Bronchial epithelial cell (primary cell): Measurements from ENCODE around the gene CAMK4. TPM values are rescaled to one million over a fixed set of nuclear protein-coding genes. Genes with fewer than 3 reads are reported as not detected.
A peak's percentile ranks its signal among the peaks of the same experiment; 100 is the strongest.

Experiments used
- DNase-seq: peaks from one replicate; pipeline ENCODE4 v3.0.0-alpha.2; 2010; ENCODE audit warnings: low read depth
- FAIRE-seq: peaks from 2 replicates; lab custom pipeline; 2011; peaks lifted over from hg19 to GRCh38; lab: Jason Lieb, UNC
- H3K27me3 ChIP-seq: 2 replicates; pipeline ENCODE4 v1.5.1; 2011; ENCODE audit warnings: low read length; ENCODE audit not compliant: control insufficient read depth, insufficient read depth
- H3K36me3 ChIP-seq: 2 replicates; pipeline ENCODE4 v1.5.1; 2011; ENCODE audit warnings: low read length; ENCODE audit not compliant: control insufficient read depth, insufficient read depth
- H3K4me3 ChIP-seq: 2 replicates; pipeline ENCODE4 v1.5.1; 2011; ENCODE audit warnings: mild to moderate bottlenecking, low read depth, low read length, control low read depth
- total RNA-seq: library from RNA; depleted of rRNA; stranded (reverse); fragments of >200 nt; gene quantifications from 2 replicates; pipeline ENCODE4 v1.2.1, GENCODE V29; 2014
- TF ChIP-seq, protein P1 (sequence below): IDR thresholded peaks from 2 replicates; pipeline ENCODE4 v1.5.1; 2011; ENCODE audit warnings: mild to moderate bottlenecking, moderate library complexity, low read length, control low read depth, inconsistent platforms; ENCODE audit not compliant: insufficient read depth, severe bottlenecking

The CAMK4 gene
- total RNA-seq, 1 donor from 2014 or later = 0.26 TPM

DNA sequence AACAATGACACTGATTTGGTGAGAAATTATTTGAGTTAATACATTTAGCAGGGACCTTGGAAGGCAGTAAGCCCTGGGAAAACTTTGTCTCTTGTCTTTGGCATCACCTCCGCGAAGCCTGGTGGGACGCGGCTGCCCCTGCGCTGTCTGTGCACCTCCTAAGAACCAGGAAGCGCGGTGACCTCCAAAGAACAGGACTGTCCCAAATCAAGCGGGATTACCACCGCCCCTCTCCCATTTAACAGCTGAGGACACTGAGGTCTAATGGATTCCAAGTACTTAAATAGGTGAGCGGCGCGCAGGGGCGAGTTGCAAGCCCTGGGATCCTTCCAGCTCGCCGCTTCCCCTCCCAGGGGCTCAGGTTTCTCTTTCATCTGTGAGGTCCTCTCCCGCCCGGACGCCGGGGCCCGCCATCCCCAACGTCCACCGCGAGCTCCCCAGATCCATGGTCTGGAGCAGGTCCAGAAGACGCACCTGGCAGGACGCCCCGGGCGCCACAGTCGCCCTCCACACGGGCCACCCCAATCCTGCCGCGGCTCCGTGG, 287.7 kb downstream of the CAMK4 start:
- Histone ChIP-seq H3K27me3 (no peaks in the 10 kb centered on the region), H3K36me3 (no peaks in the 10 kb centered on the region), H3K4me3 (peak overlapping the region; percentile 72)
- TF ChIP-seq, protein P1, sequence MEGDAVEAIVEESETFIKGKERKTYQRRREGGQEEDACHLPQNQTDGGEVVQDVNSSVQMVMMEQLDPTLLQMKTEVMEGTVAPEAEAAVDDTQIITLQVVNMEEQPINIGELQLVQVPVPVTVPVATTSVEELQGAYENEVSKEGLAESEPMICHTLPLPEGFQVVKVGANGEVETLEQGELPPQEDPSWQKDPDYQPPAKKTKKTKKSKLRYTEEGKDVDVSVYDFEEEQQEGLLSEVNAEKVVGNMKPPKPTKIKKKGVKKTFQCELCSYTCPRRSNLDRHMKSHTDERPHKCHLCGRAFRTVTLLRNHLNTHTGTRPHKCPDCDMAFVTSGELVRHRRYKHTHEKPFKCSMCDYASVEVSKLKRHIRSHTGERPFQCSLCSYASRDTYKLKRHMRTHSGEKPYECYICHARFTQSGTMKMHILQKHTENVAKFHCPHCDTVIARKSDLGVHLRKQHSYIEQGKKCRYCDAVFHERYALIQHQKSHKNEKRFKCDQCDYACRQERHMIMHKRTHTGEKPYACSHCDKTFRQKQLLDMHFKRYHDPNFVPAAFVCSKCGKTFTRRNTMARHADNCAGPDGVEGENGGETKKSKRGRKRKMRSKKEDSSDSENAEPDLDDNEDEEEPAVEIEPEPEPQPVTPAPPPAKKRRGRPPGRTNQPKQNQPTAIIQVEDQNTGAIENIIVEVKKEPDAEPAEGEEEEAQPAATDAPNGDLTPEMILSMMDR = no peak
- peak; percentile 14 for DNase-seq
- FAIRE-seq = no peak

GRCh38 chr5:111512375-111513130, 288.4 kb downstream of the CAMK4 start, which contains the start of gene STARD4:
Gene STARD4 (minus strand): TSS chr5:111512535. CDS start chr5:111507433, 5,102 bp downstream.
- FAIRE-seq = peak; percentile 13
- TF ChIP-seq, protein P1 = no peak
- Histone ChIP-seq H3K27me3 (no peaks in the 10 kb centered on the region), H3K36me3 (no peaks in the 10 kb centered on the region), H3K4me3 (peak within 1 kb of the TSS; percentile 72)
- DNase-seq = peak; percentile 92

DNA sequence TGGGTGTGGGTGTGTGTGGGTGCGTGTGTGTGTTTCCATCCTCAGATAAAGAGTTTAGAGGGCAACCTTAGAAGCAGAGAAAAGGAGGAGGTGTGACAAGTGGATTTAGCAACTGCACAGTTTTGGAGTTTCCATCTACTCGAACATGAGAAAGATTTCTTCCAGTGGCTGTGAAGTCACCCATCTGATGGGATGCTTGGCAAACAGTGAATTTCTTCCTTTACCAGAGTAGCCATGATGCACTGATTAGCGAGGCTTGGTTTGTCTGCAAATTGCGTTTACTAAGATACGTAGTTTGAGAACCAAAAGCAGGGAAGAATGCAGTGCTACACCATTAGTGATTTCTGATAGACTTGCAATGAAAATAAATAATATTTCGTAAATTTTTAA, 288.9 kb downstream of the CAMK4 start:
- Histone ChIP-seq H3K4me3 (peak overlapping the region; percentile 72), H3K27me3 (no peaks in the 10 kb centered on the region), H3K36me3 (no peaks in the 10 kb centered on the region)
- FAIRE-seq = no peak
- DNase-seq = no peak
- TF ChIP-seq, protein P1 = no peak

GRCh38 chr5:111514087-111514486, 289.9 kb downstream of the CAMK4 start:
- no peak for DNase-seq
- Histone ChIP-seq H3K36me3 (no peaks in the 10 kb centered on the region), H3K27me3 (no peaks in the 10 kb centered on the region), H3K4me3 (no peak overlapping the region)
- TF ChIP-seq, protein P1 = no peak
- FAIRE-seq = no peak

DNA sequence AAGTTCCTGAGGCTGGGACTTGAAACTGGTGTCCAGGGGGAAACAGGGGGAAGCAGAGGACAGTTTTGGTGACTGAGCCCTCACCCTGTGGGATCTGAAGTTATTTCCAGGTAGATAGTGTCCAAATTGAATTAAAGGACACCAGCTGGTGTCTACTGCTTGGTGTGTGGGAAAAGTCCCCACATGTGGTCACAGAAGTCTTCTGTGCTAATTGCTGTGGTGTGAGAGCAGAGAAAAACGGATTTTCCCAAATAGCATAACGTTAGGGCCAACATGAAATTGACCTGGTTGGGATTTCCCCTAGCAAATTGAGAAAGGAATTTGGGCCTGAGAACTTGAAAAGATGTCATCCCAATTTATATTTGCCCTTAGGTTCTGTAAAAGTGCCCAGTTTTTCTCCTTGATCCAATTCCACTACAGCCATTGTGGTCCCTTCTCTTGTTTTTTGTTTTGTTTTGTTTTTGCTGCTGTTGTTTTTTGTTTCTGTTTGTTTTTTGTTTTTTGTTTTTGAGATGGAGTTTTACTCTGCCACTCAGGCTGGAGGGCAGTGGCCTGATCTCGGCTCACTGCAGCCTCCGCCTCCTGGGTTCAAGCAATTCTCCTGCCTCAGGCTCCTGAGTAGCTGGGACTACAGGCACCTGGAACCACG, 293.8 kb downstream of the CAMK4 start:
- TF ChIP-seq, protein P1 = no peak
- DNase-seq (no peak), FAIRE-seq (no peak)
- Histone ChIP-seq H3K27me3 (no peaks in the 10 kb centered on the region), H3K36me3 (no peaks in the 10 kb centered on the region), H3K4me3 (no peak overlapping the region)
